Fibroblast of peridontal ligament (primary cell): ENCODE results near the gene ABCC11.

Experiments used
- DNase-seq: peaks from one replicate; pipeline ENCODE4 v3.0.0-alpha.2; 2010; ENCODE audit errors: extremely low read depth

The ABCC11 gene

GRCh38 chr16:48247311-48247710 lies at the start of gene ABCC11:
Gene ABCC11, minus strand, starts transcription at chr16:48247539. Its CDS starts 15,618 bp downstream, at chr16:48231921.
- DNase-seq, result no peak

- DNase-seq, result no peak
Measured at GRCh38 chr16:48295488-48296281, 48.3 kb upstream of the ABCC11 start.

GRCh38 chr16:48294724-48295123 lies 47.4 kb upstream of the ABCC11 start:
- no peak for DNase-seq

- DNase-seq, result no peak
Measured at GRCh38 chr16:48292452-48292851, 45.1 kb upstream of the ABCC11 start.

GRCh38 chr16:48291754-48292153 lies 44.4 kb upstream of the ABCC11 start:
- DNase-seq, result no peak

GRCh38 chr16:48291303-48291702 lies 44.0 kb upstream of the ABCC11 start:
- DNase-seq, result no peak

- no peak for DNase-seq
Measured at GRCh38 chr16:48287239-48287638, 39.9 kb upstream of the ABCC11 start.

GRCh38 chr16:48284772-48285409 lies 37.6 kb upstream of the ABCC11 start:
- DNase-seq, result no peak

GRCh38 chr16:48282636-48283263 lies 35.4 kb upstream of the ABCC11 start:
- DNase-seq, result no peak

GRCh38 chr16:48280546-48280945 lies 33.2 kb upstream of the ABCC11 start:
- no peak for DNase-seq

- no peak for DNase-seq
Measured at GRCh38 chr16:48279199-48279598, 31.9 kb upstream of the ABCC11 start.

- DNase-seq, result no peak
Measured at GRCh38 chr16:48277158-48277557, 29.8 kb upstream of the ABCC11 start.

- no peak for DNase-seq
Measured at GRCh38 chr16:48276102-48276501, 28.8 kb upstream of the ABCC11 start.

GRCh38 chr16:48274476-48274875 lies 27.1 kb upstream of the ABCC11 start:
- no peak for DNase-seq

- DNase-seq, result peak; percentile 60
Measured at GRCh38 chr16:48272837-48273421, 25.6 kb upstream of the ABCC11 start.

GRCh38 chr16:48271728-48272127 lies 24.4 kb upstream of the ABCC11 start:
- DNase-seq, result peak; percentile 89

GRCh38 chr16:48269011-48269410 lies 21.7 kb upstream of the ABCC11 start:
- DNase-seq, result no peak

GRCh38 chr16:48262631-48263030 lies 15.3 kb upstream of the ABCC11 start:
- DNase-seq, result no peak

- no peak for DNase-seq
Measured at GRCh38 chr16:48261569-48261968, 14.2 kb upstream of the ABCC11 start.

- no peak for DNase-seq
Measured at GRCh38 chr16:48256579-48257177, 9.3 kb upstream of the ABCC11 start.

- DNase-seq, result no peak
Measured at GRCh38 chr16:48252013-48252412, 4.7 kb upstream of the ABCC11 start.
